PC-3 (cell line): ENCODE data around the gene CTSE.
A peak's percentile ranks its signal among the peaks of the same experiment; 100 is the strongest.

Experiments
- EZH2 ChIP-seq: fragments of 300-600 bp; sonication (generic); IDR thresholded peaks from one replicate; pipeline ENCODE4 v1.6.1; 2017; ENCODE audit warnings: antibody characterized with exemption, mild to moderate bottlenecking, low read length; ENCODE audit not compliant: unreplicated experiment
- TF ChIP-seq, protein P1 (sequence below): fragments of 300-600 bp; sonication (generic); conservative IDR thresholded peaks from 2 replicates; pipeline ENCODE4 v1.5.1; 2017; ENCODE audit warnings: antibody characterized with exemption, low read depth, mild to moderate bottlenecking, low read length

DNA sequence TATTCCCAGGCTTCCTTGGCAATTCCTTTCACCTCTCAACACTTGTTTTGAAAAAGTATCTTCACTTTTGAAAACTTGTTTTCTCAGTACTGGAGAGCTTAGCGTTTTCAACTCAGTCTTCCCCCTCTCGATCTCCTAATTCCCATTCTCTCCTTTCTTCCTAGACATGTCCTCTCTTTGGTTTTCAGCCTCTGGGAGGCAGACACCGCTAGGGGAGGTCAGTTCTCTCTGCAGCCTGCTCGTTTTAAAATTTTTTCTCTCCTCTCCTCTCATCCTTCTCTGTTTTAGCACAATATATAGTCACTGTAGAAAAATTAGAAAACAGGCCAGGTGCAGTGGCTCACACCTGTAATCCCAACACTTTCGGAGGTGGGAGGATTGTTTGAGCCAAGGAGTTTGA, 16.6 kb upstream of the CTSE start:
- TF ChIP-seq EZH2, result no peak
- TF ChIP-seq, protein P1, sequence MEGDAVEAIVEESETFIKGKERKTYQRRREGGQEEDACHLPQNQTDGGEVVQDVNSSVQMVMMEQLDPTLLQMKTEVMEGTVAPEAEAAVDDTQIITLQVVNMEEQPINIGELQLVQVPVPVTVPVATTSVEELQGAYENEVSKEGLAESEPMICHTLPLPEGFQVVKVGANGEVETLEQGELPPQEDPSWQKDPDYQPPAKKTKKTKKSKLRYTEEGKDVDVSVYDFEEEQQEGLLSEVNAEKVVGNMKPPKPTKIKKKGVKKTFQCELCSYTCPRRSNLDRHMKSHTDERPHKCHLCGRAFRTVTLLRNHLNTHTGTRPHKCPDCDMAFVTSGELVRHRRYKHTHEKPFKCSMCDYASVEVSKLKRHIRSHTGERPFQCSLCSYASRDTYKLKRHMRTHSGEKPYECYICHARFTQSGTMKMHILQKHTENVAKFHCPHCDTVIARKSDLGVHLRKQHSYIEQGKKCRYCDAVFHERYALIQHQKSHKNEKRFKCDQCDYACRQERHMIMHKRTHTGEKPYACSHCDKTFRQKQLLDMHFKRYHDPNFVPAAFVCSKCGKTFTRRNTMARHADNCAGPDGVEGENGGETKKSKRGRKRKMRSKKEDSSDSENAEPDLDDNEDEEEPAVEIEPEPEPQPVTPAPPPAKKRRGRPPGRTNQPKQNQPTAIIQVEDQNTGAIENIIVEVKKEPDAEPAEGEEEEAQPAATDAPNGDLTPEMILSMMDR, result peak; percentile 19; the same call in 1 of the 2 replicates
